Measurements from ENCODE around the gene PRKRA. TPM values are rescaled to one million over a fixed set of nuclear protein-coding genes. Genes with fewer than 3 reads are reported as not detected.
"Not testable (repeated sequence)": the region's sequence is repeated elsewhere in the genome, so short reads cannot be mapped to it uniquely, and the experiment has no call there.

The PRKRA gene
- total and polyA plus RNA-seq, 2 donors: 57.8 to 63.9 TPM

DNA sequence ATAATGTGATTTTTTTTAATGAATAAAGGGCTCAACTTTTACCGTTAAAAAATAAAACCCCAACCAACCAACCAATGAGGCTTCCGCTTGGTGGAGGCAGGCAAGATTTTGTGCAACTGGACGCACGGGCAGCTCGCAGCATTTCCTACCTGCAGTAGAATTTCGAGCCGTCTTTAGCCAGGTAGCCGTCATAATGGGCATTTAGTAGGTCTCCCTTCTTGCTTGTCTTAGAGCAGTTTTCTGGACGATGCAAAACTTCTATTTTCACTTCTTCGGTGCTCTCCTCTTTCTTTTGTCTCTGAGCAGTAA lies 27.1 kb upstream of the PRKRA start:
- no peaks in the 10 kb centered on the region for H3K4me1 ChIP-seq (ENCODE audit: insufficient read depth)

DNA sequence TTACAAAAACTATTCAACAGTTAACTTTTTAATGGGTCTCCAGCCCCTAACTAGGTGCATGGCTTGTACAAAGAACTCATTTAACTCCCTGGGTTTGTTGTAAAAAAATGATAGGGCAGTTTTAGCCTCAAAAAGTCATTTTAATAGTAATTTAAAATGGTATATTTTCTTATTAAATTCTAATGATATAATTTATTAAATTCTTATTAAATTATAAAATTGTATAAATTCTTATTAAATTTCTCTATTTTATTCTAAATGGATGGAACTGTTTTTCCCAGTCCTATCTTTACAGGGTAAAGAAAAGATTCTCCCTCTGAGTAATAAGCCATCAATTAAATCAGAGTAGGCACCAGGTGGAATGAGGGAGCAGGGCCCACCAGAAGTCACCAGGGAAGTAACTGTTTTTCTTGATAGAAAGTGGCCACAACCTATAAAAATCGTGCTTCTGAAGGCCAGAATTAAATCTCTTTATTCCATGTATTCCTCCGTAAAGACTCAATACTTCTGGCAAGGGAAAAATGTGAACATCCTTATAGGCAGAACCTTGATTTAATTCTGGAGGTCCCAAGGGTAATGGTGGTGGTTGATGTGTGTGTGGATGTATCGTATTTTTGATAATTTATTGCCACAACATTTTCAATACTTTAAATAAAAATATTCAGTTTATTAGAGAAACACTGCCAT lies 26.6 kb upstream of the PRKRA start:
- DNase-seq (ENCODE audit: extremely low spot score): no peak

More for the DNA sequence above, 27.1 kb upstream of the PRKRA start:
- DNase-seq (ENCODE audit: extremely low spot score): no peak
- Histone ChIP-seq H3K27ac (ENCODE audit: low read depth) (peak overlapping the region; percentile 66), H3K4me3 (ENCODE audit: low read depth, low read length) (peak overlapping the region; percentile 50), H3K36me3 (ENCODE audit: insufficient read depth) (no peaks in the 10 kb centered on the region)
- WGBS: under 1% methylated on average over 10 of the region's 10 CpGs

DNA sequence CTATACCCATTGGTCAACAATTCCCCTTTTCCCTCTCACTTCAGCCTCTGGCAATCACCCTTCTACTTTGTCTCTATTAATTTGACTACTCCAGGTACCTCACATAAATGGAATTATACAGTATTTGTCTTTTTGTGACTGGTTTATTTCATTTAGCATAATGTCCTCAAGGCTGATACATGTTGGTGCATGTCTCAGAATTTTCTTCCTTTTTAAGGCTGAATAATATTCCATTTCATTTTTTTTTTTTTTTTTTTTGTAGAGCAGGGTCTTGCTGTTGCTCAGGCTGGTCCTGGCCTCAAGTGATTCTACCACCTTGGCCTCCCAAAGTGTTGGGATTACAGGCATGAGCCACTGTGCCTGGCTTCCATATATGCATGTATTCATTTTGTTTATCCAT lies 25.5 kb upstream of the PRKRA start:
- Histone ChIP-seq H3K4me1 (ENCODE audit: insufficient read depth) (no peaks in the 10 kb centered on the region), H3K4me3 (ENCODE audit: low read depth, low read length) (no peak overlapping the region), H3K36me3 (ENCODE audit: insufficient read depth) (no peaks in the 10 kb centered on the region), H3K27ac (ENCODE audit: low read depth) (no peak overlapping the region)
- no peak for DNase-seq (ENCODE audit: extremely low spot score)

More for the DNA sequence above, 26.6 kb upstream of the PRKRA start:
- Histone ChIP-seq H3K4me1 (ENCODE audit: insufficient read depth) (no peaks in the 10 kb centered on the region), H3K27ac (ENCODE audit: low read depth) (no peak overlapping the region), H3K36me3 (ENCODE audit: insufficient read depth) (no peaks in the 10 kb centered on the region), H3K4me3 (ENCODE audit: low read depth, low read length) (peak overlapping the region; percentile 50)
- WGBS: 11% methylated on average over 3 of the region's 3 CpGs

DNA sequence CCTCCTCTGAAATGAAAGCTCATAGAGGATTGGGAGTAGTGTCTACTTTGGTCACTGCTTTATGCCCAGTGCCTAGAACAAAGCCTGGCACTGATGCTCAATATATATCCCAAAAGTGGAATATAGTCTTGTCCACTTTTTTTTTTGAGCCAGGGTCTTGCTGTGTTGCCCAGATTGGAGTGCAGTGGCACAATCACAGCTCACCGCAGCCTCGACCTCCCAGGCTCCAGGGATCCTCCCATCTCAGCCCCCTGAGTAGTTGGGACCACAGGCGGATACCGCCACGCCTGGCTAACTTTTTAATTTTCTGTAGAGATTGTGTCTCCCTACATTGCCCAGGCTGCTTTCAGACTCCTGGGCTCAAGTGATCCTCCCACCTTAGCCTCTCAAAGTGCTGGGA lies 23.6 kb upstream of the PRKRA start:
- Histone ChIP-seq H3K27ac (ENCODE audit: low read depth) (no peak overlapping the region), H3K4me1 (ENCODE audit: insufficient read depth) (no peaks in the 10 kb centered on the region), H3K36me3 (ENCODE audit: insufficient read depth) (no peaks in the 10 kb centered on the region), H3K4me3 (ENCODE audit: low read depth, low read length) (no peak overlapping the region)
- no peak for DNase-seq (ENCODE audit: extremely low spot score)
- 96% methylated on average over 5 of the region's 5 CpGs for WGBS

DNA sequence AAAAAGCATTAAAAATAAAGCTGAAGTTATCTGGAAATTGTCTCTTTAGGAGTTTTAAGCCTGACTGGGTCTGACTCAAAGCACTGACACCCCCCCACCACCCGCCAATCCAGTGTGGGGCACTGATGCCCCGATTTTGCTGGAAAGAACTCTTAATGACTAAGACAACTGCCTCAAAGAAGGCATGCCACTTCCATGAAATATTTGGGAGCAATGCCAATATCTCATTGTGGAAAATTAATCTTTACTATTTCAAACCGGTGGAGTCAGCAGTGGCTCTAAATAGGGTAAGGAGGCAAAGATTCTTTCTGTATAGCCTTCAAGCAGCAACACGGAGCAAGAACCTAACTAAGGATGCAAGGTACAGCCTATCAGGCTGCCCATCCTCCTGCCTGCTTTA lies 23.0 kb upstream of the PRKRA start:
- Histone ChIP-seq H3K36me3 (ENCODE audit: insufficient read depth) (no peaks in the 10 kb centered on the region), H3K4me3 (ENCODE audit: low read depth, low read length) (no peak overlapping the region), H3K4me1 (ENCODE audit: insufficient read depth) (no peaks in the 10 kb centered on the region), H3K27ac (ENCODE audit: low read depth) (no peak overlapping the region)
- 54% methylated on average over 4 of the region's 4 CpGs for WGBS
- DNase-seq (ENCODE audit: extremely low spot score): no peak

DNA sequence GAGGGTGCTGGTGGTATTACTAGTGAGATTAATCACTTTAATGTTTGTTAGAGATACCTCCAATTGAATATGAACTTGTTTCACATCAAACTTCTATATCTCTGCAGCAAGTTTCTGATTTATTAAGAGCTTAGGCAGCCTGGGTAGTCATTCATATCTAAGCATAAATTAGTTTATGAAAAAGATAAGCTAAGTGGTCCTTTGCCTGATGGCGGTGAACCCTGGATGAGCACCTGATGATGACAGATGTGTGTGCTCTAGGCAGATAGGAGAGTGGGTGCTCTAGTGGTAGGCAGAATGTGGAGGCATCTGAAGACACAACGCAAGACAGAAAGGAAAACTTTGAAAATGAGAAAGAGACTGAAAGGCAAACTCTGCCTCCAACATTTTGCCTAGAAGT lies 22.4 kb upstream of the PRKRA start:
- Histone ChIP-seq H3K4me3 (ENCODE audit: low read depth, low read length) (no peak overlapping the region), H3K27ac (ENCODE audit: low read depth) (no peak overlapping the region), H3K36me3 (ENCODE audit: insufficient read depth) (no peaks in the 10 kb centered on the region), H3K4me1 (ENCODE audit: insufficient read depth) (no peaks in the 10 kb centered on the region)
- 96% methylated on average over 2 of the region's 2 CpGs for WGBS
- DNase-seq (ENCODE audit: extremely low spot score): no peak

DNA sequence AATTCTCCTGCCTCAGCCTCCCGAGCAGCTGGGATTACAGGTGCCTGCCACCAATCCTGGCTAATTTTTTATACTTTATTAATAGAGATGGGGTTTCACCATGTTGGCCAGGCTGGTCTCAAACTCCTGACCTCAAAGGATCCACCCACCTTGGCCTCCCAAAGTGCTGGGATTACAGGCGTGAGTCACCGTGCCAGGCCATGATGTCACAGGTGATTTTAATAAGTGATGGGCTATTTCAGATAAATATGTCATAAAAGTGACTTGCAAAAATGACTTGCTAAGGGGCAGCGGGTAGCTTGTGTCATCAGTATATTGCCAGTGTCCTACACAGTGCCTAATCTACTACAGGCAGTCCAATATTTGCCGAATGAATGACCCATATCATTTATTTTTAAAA lies 20.3 kb upstream of the PRKRA start:
- H3K4me3 ChIP-seq (ENCODE audit: low read depth, low read length); H3K27ac ChIP-seq (ENCODE audit: low read depth); H3K4me1 ChIP-seq (ENCODE audit: insufficient read depth); H3K36me3 ChIP-seq (ENCODE audit: insufficient read depth); DNase-seq (ENCODE audit: extremely low spot score): not testable (repeated sequence)
- 92% methylated on average over 5 of the region's 5 CpGs for WGBS

DNA sequence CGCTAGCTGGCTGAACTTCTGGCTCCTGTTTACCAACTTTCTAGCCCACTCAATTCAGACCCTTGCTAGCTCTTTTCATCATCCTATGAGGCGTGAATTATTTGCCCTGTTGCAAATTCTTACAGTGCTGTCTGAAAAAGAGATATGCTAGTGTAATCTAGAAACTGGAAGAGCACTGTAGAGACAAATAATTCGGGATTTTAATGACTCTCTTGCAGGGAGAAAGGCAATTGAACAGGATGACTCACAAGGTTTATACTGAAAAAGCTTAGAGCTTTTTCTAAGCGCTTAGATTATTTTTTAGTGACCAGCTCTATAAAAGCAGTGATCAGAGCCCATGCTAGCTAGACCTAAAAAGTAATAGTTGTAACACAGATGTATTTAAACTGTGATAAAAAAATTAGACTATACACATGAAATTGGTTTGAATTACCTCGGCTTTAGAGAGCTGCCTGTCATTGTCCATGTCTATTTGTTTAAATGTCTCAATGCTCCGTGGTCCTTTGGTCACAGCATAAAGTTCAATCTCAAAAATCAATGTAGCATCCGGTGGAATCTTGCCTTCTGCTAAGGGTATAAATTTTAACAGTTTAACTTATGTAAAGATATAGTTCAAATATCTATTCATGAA lies 18.4 kb upstream of the PRKRA start:
- Histone ChIP-seq H3K36me3 (ENCODE audit: insufficient read depth) (no peaks in the 10 kb centered on the region), H3K27ac (ENCODE audit: low read depth) (no peak overlapping the region), H3K4me1 (ENCODE audit: insufficient read depth) (no peaks in the 10 kb centered on the region), H3K4me3 (ENCODE audit: low read depth, low read length) (no peak overlapping the region)
- WGBS: 91% methylated on average over 7 of the region's 7 CpGs
- no peak for DNase-seq (ENCODE audit: extremely low spot score)

DNA sequence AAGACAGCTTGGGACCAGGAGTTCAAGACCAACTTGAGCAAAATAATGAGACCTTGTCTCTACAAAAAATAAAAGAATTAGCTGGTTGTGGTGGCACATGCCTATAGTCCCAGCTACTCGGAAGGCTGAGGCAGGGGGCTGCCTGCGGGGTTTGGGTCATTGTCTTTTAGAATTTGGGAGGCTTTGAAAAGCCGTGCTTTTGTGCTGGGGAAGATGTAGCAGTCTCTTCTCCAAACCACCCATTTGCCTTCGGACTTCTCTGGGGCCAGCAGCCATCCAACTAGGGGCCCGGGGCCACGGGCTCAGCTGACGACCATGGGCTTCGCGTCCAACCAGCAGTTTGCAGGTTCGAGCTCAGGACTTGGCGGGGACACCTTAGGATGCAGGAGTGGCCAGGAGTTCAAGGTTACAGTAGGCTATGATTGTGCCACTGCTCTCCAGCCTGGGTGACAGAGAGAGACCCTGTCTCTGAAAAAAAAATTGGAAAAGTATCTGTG lies 6.5 kb upstream of the PRKRA start:
- H3K4me1 ChIP-seq (ENCODE audit: insufficient read depth): no peaks in the 10 kb centered on the region
- no peak overlapping the region for H3K27ac ChIP-seq (ENCODE audit: low read depth)
- H3K36me3 ChIP-seq (ENCODE audit: insufficient read depth): no peaks in the 10 kb centered on the region
- H3K4me3 ChIP-seq (ENCODE audit: low read depth, low read length): no peak overlapping the region
- WGBS: 90% methylated on average over 11 of the region's 11 CpGs
- no peak for DNase-seq (ENCODE audit: extremely low spot score)

DNA sequence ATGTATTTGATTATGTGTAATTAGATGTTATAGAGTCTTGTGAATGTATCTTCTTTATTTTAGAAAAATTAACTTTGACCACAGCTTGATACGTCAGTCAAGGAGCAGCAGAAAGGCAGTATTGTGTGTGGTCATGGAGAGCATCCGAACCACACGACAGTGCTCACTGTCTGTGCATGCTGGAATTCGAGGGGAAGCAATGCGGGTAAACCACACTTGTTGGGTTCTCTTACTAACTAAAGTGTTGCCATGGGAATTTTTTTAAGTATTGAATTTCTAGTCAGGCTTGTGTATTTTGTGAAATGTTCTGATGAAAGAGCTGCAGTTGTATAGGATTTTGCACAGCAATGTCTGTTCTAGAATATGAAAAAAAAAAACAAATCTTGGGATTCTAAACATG lies 5.0 kb upstream of the PRKRA start:
- H3K27ac ChIP-seq (ENCODE audit: low read depth): no peak overlapping the region
- WGBS: 93% methylated on average over 5 of the region's 5 CpGs
- H3K4me1 ChIP-seq (ENCODE audit: insufficient read depth): no peaks in the 10 kb centered on the region
- no peak for DNase-seq (ENCODE audit: extremely low spot score)
- no peak overlapping the region for H3K4me3 ChIP-seq (ENCODE audit: low read depth, low read length)
- no peaks in the 10 kb centered on the region for H3K36me3 ChIP-seq (ENCODE audit: insufficient read depth)

DNA sequence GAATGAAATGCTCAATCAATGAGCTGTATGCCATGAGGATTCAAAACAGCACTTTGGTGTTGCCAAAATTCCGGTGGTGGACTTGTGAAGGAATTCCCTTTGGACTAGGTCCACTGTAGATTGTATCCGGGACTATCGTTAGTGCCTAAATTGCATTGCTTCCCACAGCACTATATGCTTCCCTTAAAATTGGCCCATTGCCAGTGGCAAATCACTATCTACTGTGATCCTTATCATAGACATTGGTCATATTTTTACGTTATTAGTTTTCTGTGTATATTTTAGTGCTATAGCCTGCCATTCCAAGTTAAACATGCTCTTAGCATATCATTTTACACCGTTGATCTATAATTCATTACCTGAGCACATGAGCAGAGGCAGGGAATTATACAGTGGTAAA lies 1.9 kb upstream of the PRKRA start:
- 59% methylated on average over 5 of the region's 5 CpGs for WGBS
- H3K27ac ChIP-seq (ENCODE audit: low read depth): no peak overlapping the region
- no peak for DNase-seq (ENCODE audit: extremely low spot score)
- no peaks in the 10 kb centered on the region for H3K4me1 ChIP-seq (ENCODE audit: insufficient read depth)
- H3K4me3 ChIP-seq (ENCODE audit: low read depth, low read length): no peak overlapping the region
- H3K36me3 ChIP-seq (ENCODE audit: insufficient read depth): no peaks in the 10 kb centered on the region

DNA sequence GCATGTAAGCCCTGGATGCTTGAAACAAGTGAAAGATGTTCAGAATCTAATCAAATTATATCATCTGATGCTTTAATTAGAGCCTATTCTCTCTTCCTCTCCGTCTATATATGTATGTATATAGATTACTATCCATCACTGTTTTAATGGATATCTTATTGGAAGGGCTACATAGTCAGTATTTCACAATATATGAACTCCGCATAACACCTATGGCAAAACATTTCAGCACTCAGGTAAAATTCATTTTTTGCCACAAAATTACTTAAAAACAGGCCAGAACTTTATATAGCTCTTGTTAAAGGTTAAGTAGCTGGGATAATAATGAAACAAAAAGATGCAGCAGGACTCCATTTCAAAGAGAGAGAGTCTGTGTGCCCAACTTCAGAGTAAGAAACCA lies 1.4 kb upstream of the PRKRA start:
- 95% methylated on average over 2 of the region's 2 CpGs for WGBS
- Histone ChIP-seq H3K4me1 (ENCODE audit: insufficient read depth) (no peaks in the 10 kb centered on the region), H3K27ac (ENCODE audit: low read depth) (no peak overlapping the region), H3K36me3 (ENCODE audit: insufficient read depth) (no peaks in the 10 kb centered on the region), H3K4me3 (ENCODE audit: low read depth, low read length) (no peak overlapping the region)
- DNase-seq (ENCODE audit: extremely low spot score): no peak

DNA sequence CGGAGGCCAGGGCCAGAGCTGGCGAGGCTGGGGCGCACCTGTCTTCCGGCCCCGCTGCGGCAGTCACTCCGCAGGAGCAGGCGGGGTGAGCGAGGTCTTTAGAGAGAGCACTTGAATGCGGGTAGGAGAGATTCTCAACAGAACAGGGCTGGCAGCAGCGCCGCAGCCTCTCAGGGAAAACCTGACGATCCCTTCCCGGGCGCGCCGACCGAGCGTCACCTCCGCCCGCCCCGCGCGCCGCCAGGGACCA lies 526 bp downstream of the PRKRA start:
- no peaks in the 10 kb centered on the region for H3K4me1 ChIP-seq (ENCODE audit: insufficient read depth)
- WGBS: under 1% methylated on average over 25 of the region's 25 CpGs

DNA sequence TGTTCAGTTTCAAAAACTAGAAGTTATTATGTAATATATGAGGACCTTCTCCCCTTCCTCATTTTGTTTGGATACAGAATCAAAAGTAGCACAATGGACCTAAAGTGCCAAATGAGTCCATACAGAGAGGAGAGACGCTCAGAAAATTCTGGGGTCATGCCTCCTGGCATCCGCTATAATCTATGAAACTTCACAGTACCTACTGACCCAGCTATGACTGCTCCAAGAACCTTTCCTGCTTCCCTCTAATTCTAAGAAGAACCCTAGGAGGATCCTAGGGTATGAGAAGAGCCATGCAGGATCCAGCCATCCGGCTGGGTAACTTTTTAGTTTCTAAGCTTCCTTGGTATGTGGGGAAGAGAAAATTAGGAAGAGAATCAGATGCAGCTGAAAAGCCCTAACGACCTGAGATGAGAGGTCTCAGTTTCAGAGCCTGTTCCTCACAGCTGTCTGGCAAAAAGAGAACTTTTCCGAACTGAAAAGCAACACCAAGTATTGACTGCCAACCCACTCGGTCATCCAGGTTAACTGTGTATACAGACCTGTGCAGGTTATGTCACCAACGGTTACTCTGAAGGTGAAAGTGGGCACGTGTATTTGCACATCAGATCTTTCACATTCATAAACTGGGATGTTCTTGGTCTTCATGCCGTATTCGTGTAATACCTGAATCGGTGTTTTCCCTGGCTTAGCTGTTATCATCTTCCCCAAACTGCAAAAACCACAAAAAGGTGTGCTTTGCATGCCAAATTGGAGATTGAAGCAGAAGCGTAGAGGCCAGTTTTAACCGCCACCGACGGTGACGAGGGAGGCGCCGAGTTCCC lies 1.1 kb downstream of the PRKRA start:
- no peaks in the 10 kb centered on the region for H3K36me3 ChIP-seq (ENCODE audit: insufficient read depth)
- 6% methylated on average over 18 of the region's 18 CpGs for WGBS
- DNase-seq (ENCODE audit: extremely low spot score): no peak

More for the DNA sequence above, 526 bp downstream of the PRKRA start:
- DNase-seq (ENCODE audit: extremely low spot score): no peak
- Histone ChIP-seq H3K4me3 (ENCODE audit: low read depth, low read length) (peak overlapping the region; percentile 72), H3K36me3 (ENCODE audit: insufficient read depth) (no peaks in the 10 kb centered on the region), H3K27ac (ENCODE audit: low read depth) (peak overlapping the region; percentile 98)

More for the DNA sequence above, 1.1 kb downstream of the PRKRA start:
- Histone ChIP-seq H3K4me3 (ENCODE audit: low read depth, low read length) (peak overlapping the region; percentile 72), H3K27ac (ENCODE audit: low read depth) (peak overlapping the region; percentile 98), H3K4me1 (ENCODE audit: insufficient read depth) (no peaks in the 10 kb centered on the region)

All from urinary bladder (tissue), 4 donors.